OCI-LY7 (cell line): ENCODE results near the gene EPB41L4B. TPM values are rescaled to one million over a fixed set of nuclear protein-coding genes. Genes with fewer than 3 reads are reported as not detected.

Experiments
- BruUV-seq: library from RNA; stranded (reverse); fragments of 400-500 nt; replicated peaks from 2 replicates; lab custom pipeline; 2021; lab: Mats Ljungman, UMichigan
- CTCF ChIA-PET: fragments of 300-600 bp; sonication (Branson Sonifier 250); formaldehyde crosslinking; loops from one replicate; lab custom pipeline; 2022; ENCODE audit warnings: antibody characterized with exemption; ENCODE audit not compliant: unreplicated experiment; lab: Charles Lee
- POLR2A ChIA-PET: fragments of 300-600 bp; sonication (Branson Sonifier 250); formaldehyde crosslinking; loops from one replicate; lab custom pipeline; 2022; ENCODE audit warnings: antibody characterized with exemption; lab: Charles Lee
- DNase-seq: peaks from one replicate; pipeline ENCODE4 v3.0.0-alpha.2; 2015; ENCODE audit warnings: low spot score
- H2AFZ ChIP-seq: fragments of 200-600 bp; sonication (generic), shearing (Covaris generic); 2 replicates; pipeline ENCODE4 v1.6.1; 2014; ENCODE audit warnings: mild to moderate bottlenecking, antibody characterized with exemption, low read length, moderate library complexity
- H3K27ac ChIP-seq: fragments of 200-600 bp; sonication (generic); 2 replicates; pipeline ENCODE4 v1.5.1; 2014; ENCODE audit warnings: mixed run types, low read depth, mild to moderate bottlenecking, moderate library complexity, low read length, inconsistent platforms; ENCODE audit not compliant: poor library complexity, severe bottlenecking
- H3K36me3 ChIP-seq: fragments of 200-600 bp; sonication (generic); 2 replicates; pipeline ENCODE4 v1.6.1; 2014; ENCODE audit warnings: mild to moderate bottlenecking, antibody characterized with exemption, low read length, moderate library complexity, mixed read lengths; ENCODE audit not compliant: insufficient read depth
- H3K4me1 ChIP-seq: fragments of 200-600 bp; sonication (generic); 2 replicates; pipeline ENCODE4 v1.5.1; 2014; ENCODE audit warnings: mild to moderate bottlenecking, low read length; ENCODE audit not compliant: insufficient read depth, poor library complexity, severe bottlenecking
- H3K4me2 ChIP-seq: fragments of 200-600 bp; sonication (generic); 2 replicates; pipeline ENCODE4 v1.6.1; 2014; ENCODE audit warnings: mild to moderate bottlenecking, low read length
- H3K4me3 ChIP-seq: fragments of 200-600 bp; sonication (generic); 2 replicates; pipeline ENCODE4 v1.5.1; 2014; ENCODE audit warnings: mild to moderate bottlenecking, low read depth, low read length; ENCODE audit not compliant: poor library complexity, severe bottlenecking
- H3K79me2 ChIP-seq: fragments of 200-600 bp; sonication (generic); 2 replicates; pipeline ENCODE4 v1.6.1; 2016; ENCODE audit warnings: low read depth, mild to moderate bottlenecking, low read length, moderate library complexity, mixed read lengths; ENCODE audit not compliant: insufficient read depth
- H3K9me2 ChIP-seq: fragments of 200-600 bp; sonication (generic); 2 replicates; pipeline ENCODE4 v1.6.1; 2016; ENCODE audit warnings: mild to moderate bottlenecking, low read length, mixed read lengths; ENCODE audit not compliant: insufficient read depth
- H3K9me3 ChIP-seq: fragments of 200-600 bp; sonication (generic); 2 replicates; pipeline ENCODE4 v1.6.1; 2014; ENCODE audit warnings: mild to moderate bottlenecking, mixed run types, low read length, mixed read lengths
- H4K20me1 ChIP-seq: fragments of 200-600 bp; sonication (generic); 2 replicates; pipeline ENCODE4 v1.6.1; 2014; ENCODE audit warnings: mild to moderate bottlenecking, antibody characterized with exemption, low read length, moderate library complexity, mixed read lengths; ENCODE audit not compliant: insufficient read depth
- CTCF ChIP-seq: fragments of 200-600 bp; sonication (generic); conservative IDR thresholded peaks from 2 replicates; pipeline ENCODE4 v1.5.1; 2014; ENCODE audit warnings: mild to moderate bottlenecking, antibody characterized with exemption, low read length, moderate library complexity, mixed read lengths
- EZH2phosphoT487 ChIP-seq: fragments of 200-600 bp; sonication (generic); IDR thresholded peaks from 2 replicates; pipeline ENCODE4 v1.6.1; 2018; ENCODE audit warnings: low read depth, borderline replicate concordance, mild to moderate bottlenecking, mixed run types, antibody characterized with exemption, low read length, moderate library complexity, mixed read lengths
- intact Hi-C: fragments of 100-400 bp; cut with micrococcal nuclease; formaldehyde crosslinking; loops from one replicate; pipeline ENCODE4 v1.10.0; 2022; ENCODE audit not compliant: unreplicated experiment
- total RNA-seq, 2 experiments: library from RNA; depleted of rRNA in 1 of 2; stranded (reverse); fragments of >200 nt in 1 of 2; shearing (Covaris generic) in 1 of 2; gene quantifications; 2 replicates each; pipeline ENCODE4 v1.2.3, GENCODE V29; 2014 to 2022

Gene EPB41L4B
- total RNA-seq, 2 experiments from 2014 or later, result 0.29 TPM; not detected in 1

GRCh38 chr9:109176386-109176785, 144.5 kb downstream of the EPB41L4B start:
- H3K4me1 ChIP-seq, result no peaks in the 10 kb centered on the region
- BruUV-seq, result no TSS peak
- H3K36me3 ChIP-seq, result no peaks in the 10 kb centered on the region
- intact Hi-C loops, result no loop called here
- no peaks in the 10 kb centered on the region for H3K9me3 ChIP-seq
- no peak for TF ChIP-seq CTCF
- no peak for TF ChIP-seq EZH2phosphoT487
- CTCF ChIA-PET, result no interaction called here
- H2AFZ ChIP-seq, result no peak overlapping the region
- H3K79me2 ChIP-seq, result no peaks in the 10 kb centered on the region
- H3K4me2 ChIP-seq, result no peak overlapping the region
- H4K20me1 ChIP-seq, result no peaks in the 10 kb centered on the region
- POLR2A ChIA-PET, result no interaction called here
- no peak overlapping the region for H3K4me3 ChIP-seq
- DNase-seq, result no peak
- H3K9me2 ChIP-seq, result no peaks in the 10 kb centered on the region
- no peak overlapping the region for H3K27ac ChIP-seq

GRCh38 chr9:109172935-109173334, 147.9 kb downstream of the EPB41L4B start:
- ChIA-PET CTCF (no interaction called here), POLR2A (no interaction called here)
- no peak overlapping the region for H3K4me2 ChIP-seq
- H3K4me3 ChIP-seq, result no peak overlapping the region
- H3K4me1 ChIP-seq, result no peaks in the 10 kb centered on the region
- no peaks in the 10 kb centered on the region for H3K9me3 ChIP-seq
- H3K79me2 ChIP-seq, result no peaks in the 10 kb centered on the region
- no peak overlapping the region for H2AFZ ChIP-seq
- no peaks in the 10 kb centered on the region for H3K9me2 ChIP-seq
- no peak for TF ChIP-seq CTCF
- TF ChIP-seq EZH2phosphoT487, result no peak
- H4K20me1 ChIP-seq, result no peaks in the 10 kb centered on the region
- no peaks in the 10 kb centered on the region for H3K36me3 ChIP-seq
- no peak for DNase-seq
- no TSS peak for BruUV-seq
- intact Hi-C loops, result no loop called here
- no peak overlapping the region for H3K27ac ChIP-seq

GRCh38 chr9:109171926-109172325, 148.9 kb downstream of the EPB41L4B start:
- H3K9me2 ChIP-seq, result no peaks in the 10 kb centered on the region
- CTCF ChIA-PET, result no interaction called here
- DNase-seq, result no peak
- no peak for TF ChIP-seq CTCF
- TF ChIP-seq EZH2phosphoT487, result no peak
- no peak overlapping the region for H3K27ac ChIP-seq
- no TSS peak for BruUV-seq
- H3K4me1 ChIP-seq, result no peaks in the 10 kb centered on the region
- intact Hi-C loops, result no loop called here
- no peak overlapping the region for H2AFZ ChIP-seq
- POLR2A ChIA-PET, result interaction anchor here (0.5 to 0.9 kb wide), 2 partner anchors 14 to 480 kb away, joined by 3 read pairs; no protein-coding TSS in a partner anchor
- no peaks in the 10 kb centered on the region for H3K9me3 ChIP-seq
- H4K20me1 ChIP-seq, result no peaks in the 10 kb centered on the region
- H3K4me3 ChIP-seq, result no peak overlapping the region
- no peak overlapping the region for H3K4me2 ChIP-seq
- no peaks in the 10 kb centered on the region for H3K79me2 ChIP-seq
- no peaks in the 10 kb centered on the region for H3K36me3 ChIP-seq
